HG03442 (cell line): ENCODE measurements around the gene ITPKB.

ENCODE experiments used
- ATAC-seq: cut with Tn5 transposase; IDR thresholded peaks from one replicate; pipeline ENCODE4 v1.9.1; 2021; ENCODE audit warnings: mild to moderate bottlenecking, moderate library complexity; ENCODE audit not compliant: unreplicated experiment

The ITPKB gene

GRCh38 chr1:226688056-226688748, 50.9 kb downstream of the ITPKB start:
- ATAC-seq: no peak

- ATAC-seq: no peak
Observed at GRCh38 chr1:226687426-226687825, 51.7 kb downstream of the ITPKB start.

DNA sequence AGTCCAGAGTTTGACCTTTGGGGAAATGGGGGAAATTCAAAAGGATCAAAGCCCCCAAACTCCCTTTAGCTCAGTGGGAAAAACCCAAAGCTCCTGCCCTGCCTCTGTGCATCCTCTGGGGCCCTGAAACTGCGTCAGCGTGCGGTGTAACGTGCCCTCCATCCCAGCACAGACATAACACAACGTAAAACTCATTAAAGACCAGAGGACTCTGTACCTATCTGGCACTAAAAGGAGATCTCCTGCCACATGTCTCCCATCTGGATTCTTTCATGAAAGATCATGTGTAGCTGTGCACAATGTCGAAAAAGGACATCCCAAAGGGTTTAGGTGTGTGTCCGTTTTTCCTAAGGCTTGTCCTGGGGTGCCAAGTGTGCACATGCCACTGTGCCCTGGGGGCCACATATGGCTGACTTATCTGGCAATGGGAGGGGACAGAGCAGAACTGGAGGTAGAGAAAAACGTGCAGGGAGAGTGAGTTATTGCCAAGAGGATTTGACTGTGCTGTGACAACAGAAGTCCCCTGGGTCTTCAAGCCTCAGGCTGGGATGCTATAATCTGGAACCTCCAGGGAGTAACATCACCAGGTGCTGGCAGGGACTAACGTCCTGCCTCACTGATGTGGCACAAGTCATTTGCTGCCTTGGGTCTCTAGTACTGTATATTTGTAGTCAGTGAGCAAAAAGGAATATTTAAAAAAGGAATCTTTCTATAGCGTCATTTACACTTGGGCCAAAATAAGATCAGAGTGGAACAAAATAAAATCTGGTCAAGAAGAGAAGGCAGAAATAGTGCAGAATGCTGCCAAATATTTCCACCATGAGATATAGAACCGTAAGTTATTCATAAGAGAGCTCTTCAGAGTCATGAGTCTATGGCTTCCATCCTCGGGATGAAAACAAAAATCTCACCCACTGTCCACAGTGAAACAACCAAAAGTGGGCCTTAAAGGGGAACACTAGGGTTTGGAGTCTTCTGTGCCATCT, 52.3 kb downstream of the ITPKB start:
- no peak for ATAC-seq

DNA sequence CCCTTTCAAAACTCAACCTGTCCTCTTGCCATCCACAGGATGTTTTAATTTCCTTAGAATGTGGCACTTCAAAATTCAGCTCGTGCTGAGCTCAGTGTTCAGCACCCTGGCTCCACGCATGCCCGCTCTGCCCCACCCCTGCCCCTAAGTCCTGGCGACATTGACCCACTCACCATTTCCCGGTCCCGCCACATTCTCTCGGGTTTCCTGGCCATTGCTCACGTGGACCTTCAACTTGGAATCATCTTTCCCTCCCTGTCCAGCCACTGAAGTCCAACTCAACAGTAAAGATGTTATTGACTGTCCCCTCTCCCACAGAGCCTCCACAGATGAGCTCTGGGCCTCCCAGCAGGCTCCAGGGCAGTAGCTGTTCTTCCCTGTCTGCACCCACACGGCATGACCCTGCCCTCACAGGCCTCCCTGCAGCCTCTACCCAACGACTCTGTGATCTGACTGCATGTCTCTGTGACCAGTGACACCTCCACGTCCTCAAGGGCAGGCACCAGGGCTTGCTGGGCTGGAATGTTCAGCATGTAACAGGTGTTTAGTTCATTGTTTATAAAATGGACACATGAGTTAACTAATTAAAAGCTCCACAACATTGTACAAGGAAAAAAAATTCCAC, 53.8 kb downstream of the ITPKB start:
- ATAC-seq: no peak

DNA sequence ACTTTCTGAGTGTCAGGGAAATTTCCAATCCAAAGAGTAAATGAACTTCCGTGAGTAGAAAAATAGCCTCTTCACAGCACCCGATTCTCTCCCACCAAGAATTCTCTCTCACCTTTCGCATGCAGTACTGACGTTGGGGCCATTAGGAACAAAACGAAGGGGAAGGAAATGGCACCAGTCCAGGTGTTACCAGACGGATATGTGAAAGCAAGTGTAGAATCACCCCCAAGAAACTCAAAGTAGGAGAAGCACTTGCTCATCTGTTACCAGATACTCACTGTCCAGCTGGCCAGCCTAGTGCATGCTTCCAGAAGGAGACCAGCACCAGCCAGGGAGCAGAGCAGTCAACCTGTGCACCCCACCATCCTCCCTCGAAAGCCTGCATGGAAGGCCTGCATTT, 55.1 kb downstream of the ITPKB start:
- ATAC-seq: no peak

DNA sequence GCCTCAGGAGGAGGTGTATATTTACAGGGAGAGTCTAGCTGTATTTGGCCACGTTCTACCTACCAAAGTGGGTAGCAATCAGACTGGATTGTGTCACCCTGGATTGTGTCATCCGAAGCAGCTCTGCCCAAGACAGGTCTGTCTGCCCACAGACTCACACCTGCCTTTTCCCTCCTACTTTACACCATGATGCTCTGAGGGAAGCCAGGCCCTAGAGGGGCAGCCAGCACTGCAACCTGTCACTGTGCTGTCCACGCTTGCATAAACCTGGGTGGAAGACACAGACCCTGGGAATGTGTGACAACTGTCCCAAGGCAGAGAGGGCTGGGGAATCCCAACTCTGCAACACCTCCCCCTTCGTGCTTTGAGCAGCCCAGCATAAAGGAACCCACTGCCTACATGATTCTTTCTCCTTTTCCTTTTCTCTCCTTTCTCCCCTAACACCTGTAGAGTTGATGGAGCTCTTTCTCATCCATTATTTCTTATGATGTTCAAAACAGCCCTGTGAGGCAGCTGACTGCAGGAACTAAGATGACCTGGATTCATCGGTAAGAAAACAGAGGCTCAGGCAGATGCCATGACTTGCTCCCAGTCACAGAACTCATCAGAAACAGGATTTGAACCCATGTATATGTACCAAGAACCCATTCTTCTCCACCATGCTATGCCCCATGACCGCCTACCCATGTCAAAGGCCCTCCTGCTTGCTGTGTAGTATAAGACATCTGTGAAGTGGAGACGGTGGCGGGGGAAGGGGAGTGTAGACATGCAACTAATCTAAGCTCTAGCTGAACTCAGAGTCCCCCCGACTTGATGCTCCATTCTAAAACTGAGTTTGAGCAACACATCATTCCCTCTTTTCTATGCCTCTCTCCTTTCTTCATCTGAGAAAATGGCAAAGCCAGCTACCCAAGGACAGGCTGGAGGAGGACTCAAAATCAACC, 55.9 kb downstream of the ITPKB start:
- no peak for ATAC-seq

GRCh38 chr1:226681652-226682493, 57.2 kb downstream of the ITPKB start:
- ATAC-seq: no peak

DNA sequence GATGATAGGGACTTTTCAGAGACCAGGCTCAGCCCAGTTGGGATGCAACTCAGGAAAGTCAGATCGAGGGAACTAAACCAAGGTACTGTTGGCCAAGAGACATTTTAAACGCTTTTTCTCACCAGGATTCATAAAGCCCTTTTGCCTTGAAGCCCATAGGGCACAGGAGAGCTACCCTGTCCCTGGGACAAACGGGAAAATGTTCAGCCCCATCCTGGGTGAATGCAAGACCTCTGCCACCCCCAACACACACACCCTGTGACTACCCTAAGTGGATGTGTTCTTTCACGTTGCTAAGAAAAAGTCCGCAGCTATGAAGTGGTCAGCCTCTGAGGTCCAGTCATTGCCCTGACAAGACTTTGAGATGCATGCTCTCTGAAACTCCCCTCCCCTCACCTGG, 58.4 kb downstream of the ITPKB start:
- no peak for ATAC-seq

GRCh38 chr1:226679853-226680516, 59.1 kb downstream of the ITPKB start:
- peak; percentile 48 for ATAC-seq

- ATAC-seq: no peak
Observed at GRCh38 chr1:226679262-226679661, 59.8 kb downstream of the ITPKB start.

GRCh38 chr1:226678701-226679100, 60.4 kb downstream of the ITPKB start:
- ATAC-seq: no peak

- ATAC-seq: no peak
Observed at GRCh38 chr1:226678251-226678650, 60.8 kb downstream of the ITPKB start.

GRCh38 chr1:226677027-226678020, 61.8 kb downstream of the ITPKB start:
- no peak for ATAC-seq

GRCh38 chr1:226676381-226676780, 62.7 kb downstream of the ITPKB start:
- no peak for ATAC-seq

DNA sequence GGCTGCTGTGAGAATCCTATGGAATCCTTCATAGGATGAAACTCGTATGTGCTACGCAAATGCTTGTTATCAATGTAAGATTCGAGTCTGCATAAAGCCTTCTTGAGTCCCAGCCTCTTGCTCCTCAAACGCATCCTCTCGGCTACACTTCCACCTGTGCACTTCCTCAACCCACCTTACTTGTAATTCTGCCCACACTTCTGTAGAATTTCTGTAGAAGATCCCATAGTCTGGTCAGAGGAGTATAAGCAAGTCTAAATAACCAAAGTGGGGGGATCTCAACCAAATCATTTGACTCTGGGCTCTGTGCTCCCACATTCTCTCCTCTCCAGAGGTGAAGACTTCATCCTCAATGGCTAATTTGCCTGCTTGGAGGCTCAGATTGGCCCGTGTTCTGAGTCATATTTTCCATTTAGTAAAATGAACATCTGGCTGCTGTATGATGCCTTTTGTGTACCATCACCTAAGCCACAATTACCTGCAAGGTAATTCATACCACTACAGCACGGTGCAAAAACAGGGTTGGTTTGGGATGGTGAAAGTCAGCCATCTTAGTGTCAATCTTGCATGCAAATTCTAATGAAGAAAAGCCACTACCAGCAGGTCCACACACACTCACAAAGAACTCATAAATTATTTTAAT, 63.2 kb downstream of the ITPKB start:
- ATAC-seq: no peak

GRCh38 chr1:226674892-226675714, 64.0 kb downstream of the ITPKB start:
- peak; percentile 60 for ATAC-seq
